ENCODE results near the gene C12orf60.

- TF ChIP-seq POLR2AphosphoS5 (IDR thresholded peaks at IDR 0.05; ENCODE audit: low read depth, low read length) (no peak), TAF1 (IDR thresholded peaks at IDR 0.05; ENCODE audit: borderline replicate concordance, insufficient read depth, low read length) (no peak), SIN3A (IDR thresholded peaks at IDR 0.05; ENCODE audit: borderline replicate concordance, insufficient read depth, low read length) (no peak)
These were observed 19.0 kb upstream of the C12orf60 start for GRCh38 chr12:14784471-14784870.

Measured in PFSK-1 (cell line).